Tibial nerve (tissue), 4 donors: Measurements from ENCODE around the gene TRIM52.

ENCODE experiments used
- CTCF ChIP-seq, 5 experiments: fragments of 200-600 bp in 3 of 5; fragments of 450-650 bp in 2 of 5; sonication (generic) in 3 of 5; IDR thresholded peaks; one replicate each; pipeline ENCODE4 v1.5.1; 2016 to 2019; ENCODE audit warnings: antibody characterized with exemption in 5 of 5, mild to moderate bottlenecking in 3 of 5, moderate library complexity in 2 of 5
- EP300 ChIP-seq, 2 donors: sonication (generic); formaldehyde crosslinking; IDR thresholded peaks; one replicate each; pipeline ENCODE4 v1.6.1; 2017; ENCODE audit warnings: antibody characterized with exemption in 2 of 2, mild to moderate bottlenecking in 1 of 2
- POLR2A ChIP-seq, 2 donors: fragments of 450-650 bp; IDR thresholded peaks; one replicate each; pipeline ENCODE4 v1.6.1; 2017; ENCODE audit warnings: antibody characterized with exemption in 2 of 2, mild to moderate bottlenecking in 2 of 2, moderate library complexity in 2 of 2

GRCh38 chr5:181271081-181271480, 10.1 kb upstream of the TRIM52 start:
- TF ChIP-seq POLR2A (IDR thresholded peaks at IDR 0.05) = no peak
- TF ChIP-seq CTCF (IDR thresholded peaks at IDR 0.05) = no peak
- TF ChIP-seq EP300 (IDR thresholded peaks at IDR 0.05) = no peak
